H9 (cell line): ENCODE measurements around the gene LRPAP1. TPM values are rescaled to one million over a fixed set of nuclear protein-coding genes. Genes with fewer than 3 reads are reported as not detected.

Source experiments
- DNase-seq: peaks from one replicate; pipeline ENCODE4 v3.0.0-alpha.2; 2017
- H2AFZ ChIP-seq: one replicate; pipeline ENCODE4 v1.6.1; 2013; ENCODE audit warnings: mild to moderate bottlenecking, low read length, control low read depth, moderate library complexity
- H2AK5ac ChIP-seq: 2 replicates; pipeline ENCODE4 v1.6.1; 2013; ENCODE audit warnings: low read length, control low read depth, mixed read lengths; ENCODE audit not compliant: insufficient read length
- H2BK120ac ChIP-seq: one replicate; pipeline ENCODE4 v1.6.1; 2013; ENCODE audit warnings: low read depth, mild to moderate bottlenecking, low read length, control low read depth, inconsistent platforms; ENCODE audit not compliant: poor library complexity, severe bottlenecking
- H2BK12ac ChIP-seq: 2 replicates; pipeline ENCODE4 v1.6.1; 2013; ENCODE audit warnings: low read length, control low read depth, mixed read lengths, low read depth; ENCODE audit not compliant: insufficient read length
- H2BK15ac ChIP-seq: 2 replicates; pipeline ENCODE4 v1.6.1; 2013; ENCODE audit warnings: low read depth, low read length, control low read depth
- H2BK20ac ChIP-seq: one replicate; pipeline ENCODE4 v1.6.1; 2013; ENCODE audit warnings: low read depth, mild to moderate bottlenecking, low read length, control low read depth, inconsistent platforms; ENCODE audit not compliant: poor library complexity, severe bottlenecking
- H2BK5ac ChIP-seq: 2 replicates; pipeline ENCODE4 v1.6.1; 2013; ENCODE audit warnings: low read length, control low read depth, mixed read lengths; ENCODE audit not compliant: insufficient read length
- H3K14ac ChIP-seq: 2 replicates; pipeline ENCODE4 v1.6.1; 2013; ENCODE audit warnings: low read length, control low read depth; ENCODE audit not compliant: insufficient read depth
- H3K18ac ChIP-seq: 2 replicates; pipeline ENCODE4 v1.6.1; 2013; ENCODE audit warnings: low read depth, mild to moderate bottlenecking, mixed read lengths, low read length, control low read depth; ENCODE audit not compliant: insufficient read length
- H3K23ac ChIP-seq: 2 replicates; pipeline ENCODE4 v1.6.1; 2013; ENCODE audit warnings: low read length, control low read depth, mixed read lengths, low read depth; ENCODE audit not compliant: insufficient read length
- H3K23me2 ChIP-seq: 2 replicates; pipeline ENCODE4 v1.6.1; 2013; ENCODE audit warnings: low read depth, mild to moderate bottlenecking, mixed read lengths, low read length, control low read depth; ENCODE audit not compliant: insufficient read length, poor library complexity, severe bottlenecking
- H3K27ac ChIP-seq: 2 replicates; pipeline ENCODE4 v1.5.1; 2013; ENCODE audit warnings: low read length, control low read depth, mixed read lengths, low read depth; ENCODE audit not compliant: insufficient read length
- H3K27me3 ChIP-seq: 2 replicates; pipeline ENCODE4 v1.6.1; 2013; ENCODE audit warnings: low read length, control low read depth, inconsistent platforms; ENCODE audit not compliant: insufficient read depth
- H3K4ac ChIP-seq: 2 replicates; pipeline ENCODE4 v1.6.1; 2013; ENCODE audit warnings: low read depth, mild to moderate bottlenecking, control low read depth, inconsistent platforms, low read length, moderate library complexity
- H3K4me1 ChIP-seq: 2 replicates; pipeline ENCODE4 v1.6.1; 2013; ENCODE audit warnings: low read length, control low read depth, inconsistent platforms; ENCODE audit not compliant: insufficient read depth
- H3K4me2 ChIP-seq: 2 replicates; pipeline ENCODE4 v1.6.1; 2013; ENCODE audit warnings: low read length, control low read depth, mixed read lengths; ENCODE audit not compliant: insufficient read length, insufficient read depth
- H3K56ac ChIP-seq: 2 replicates; pipeline ENCODE4 v1.6.1; 2013; ENCODE audit warnings: low read depth, mild to moderate bottlenecking, mixed read lengths, low read length, control low read depth; ENCODE audit not compliant: insufficient read length
- H3K79me1 ChIP-seq: 2 replicates; pipeline ENCODE4 v1.6.1; 2013; ENCODE audit warnings: low read depth, mild to moderate bottlenecking, moderate library complexity, low read length, control low read depth, inconsistent platforms; ENCODE audit not compliant: insufficient read depth, poor library complexity, severe bottlenecking
- H3K79me2 ChIP-seq: 2 replicates; pipeline ENCODE4 v1.6.1; 2013; ENCODE audit warnings: low read length, control low read depth, inconsistent platforms; ENCODE audit not compliant: insufficient read depth
- H3K9ac ChIP-seq: 2 replicates; pipeline ENCODE4 v1.6.1; 2013; ENCODE audit warnings: low read length, control low read depth, mixed read lengths; ENCODE audit not compliant: insufficient read length; ENCODE audit errors: extremely low read depth
- H3K9me3 ChIP-seq: one replicate; pipeline ENCODE4 v1.6.1; 2013; ENCODE audit warnings: low read depth, low read length, inconsistent platforms; ENCODE audit not compliant: control insufficient read depth
- H3T11ph ChIP-seq: one replicate; pipeline ENCODE4 v1.6.1; 2013; ENCODE audit warnings: mild to moderate bottlenecking, low read length, control low read depth, inconsistent platforms
- H4K20me1 ChIP-seq: one replicate; pipeline ENCODE4 v1.6.1; 2013; ENCODE audit not compliant: control insufficient read depth, insufficient read length, insufficient read depth
- H4K5ac ChIP-seq: 2 replicates; pipeline ENCODE4 v1.6.1; 2013; ENCODE audit warnings: low read depth, mild to moderate bottlenecking, mixed read lengths, low read length, control low read depth; ENCODE audit not compliant: insufficient read length
- H4K8ac ChIP-seq: replicated peaks from 2 replicates; pipeline ENCODE4 v1.6.1; 2013; ENCODE audit warnings: low read length, control low read depth, mixed read lengths, low read depth; ENCODE audit not compliant: insufficient read length
- H4K91ac ChIP-seq: 2 replicates; pipeline ENCODE4 v1.6.1; 2013; ENCODE audit warnings: low read depth, mild to moderate bottlenecking, moderate library complexity, mixed read lengths, low read length, control low read depth; ENCODE audit not compliant: insufficient read length
- H3K27ac Mint-ChIP-seq, 3 experiments: 2 replicates in 2 of 3; 3 replicates in 1 of 3; pipeline ENCODE4 v1.8.0; 2020 to 2021; ENCODE audit warnings: mixed read lengths in 3 of 3, mild to moderate bottlenecking in 1 of 3, moderate library complexity in 1 of 3
- H3K27me3 Mint-ChIP-seq: 2 replicates; pipeline ENCODE4 v1.8.0; 2021; ENCODE audit warnings: low read depth, mild to moderate bottlenecking, moderate library complexity, mixed read lengths
- H3K36me3 Mint-ChIP-seq, 3 experiments: 2 replicates in 2 of 3; 3 replicates in 1 of 3; pipeline ENCODE4 v1.8.0; 2020 to 2021; ENCODE audit warnings: low read depth in 3 of 3, mixed read lengths in 3 of 3; ENCODE audit not compliant: insufficient read depth in 1 of 3
- H3K4me1 Mint-ChIP-seq, 2 experiments: 2 replicates each; pipeline ENCODE4 v1.8.0; 2020; ENCODE audit warnings: mixed read lengths in 2 of 2
- H3K4me3 Mint-ChIP-seq, 2 experiments: 2 replicates in 1 of 2; 3 replicates in 1 of 2; pipeline ENCODE4 v1.8.0; 2020 to 2021; ENCODE audit warnings: mild to moderate bottlenecking in 2 of 2, mixed read lengths in 2 of 2, moderate library complexity in 1 of 2
- H3K9me3 Mint-ChIP-seq, 2 experiments: 2 replicates in 1 of 2; 3 replicates in 1 of 2; pipeline ENCODE4 v1.8.0; 2020; ENCODE audit warnings: mild to moderate bottlenecking in 2 of 2, mixed read lengths in 2 of 2, moderate library complexity in 1 of 2
- CTCF ChIP-seq: fragments of 200-600 bp; sonication (generic); conservative IDR thresholded peaks from 3 replicates; pipeline ENCODE4 v1.8.0; 2021; ENCODE audit warnings: antibody characterized with exemption, mild to moderate bottlenecking
- WGBS: extraction: QIAGEN DNeasy Blood & Tissue Kit; methylation state at CpG from one replicate; pipeline ENCODE4 v1.1.7; 2013; ENCODE audit warnings: missing lambda C conversion rate, low lambda C conversion rate, mixed read lengths; ENCODE audit not compliant: insufficient read length; ENCODE audit errors: extremely low coverage; 5-methylcytosine and 5-hydroxymethylcytosine counted together
- total RNA-seq: library from RNA; stranded (reverse); gene quantifications from 2 replicates; pipeline ENCODE4 v1.2.1, GENCODE V29; 2021

Gene LRPAP1
- total RNA-seq, 1 experiment from 2014 or later, result 85.9 TPM

GRCh38 chr4:3476341-3476747 lies 55.9 kb downstream of the LRPAP1 start:
- no peak overlapping the region for H4K8ac ChIP-seq
- no peak for TF ChIP-seq CTCF
- H3K36me3 Mint-ChIP-seq, result no peaks in the 10 kb centered on the region
- no peaks in the 10 kb centered on the region for H3K79me2 ChIP-seq
- H2AK5ac ChIP-seq, result no peak overlapping the region
- no peaks in the 10 kb centered on the region for H3K79me1 ChIP-seq
- no peak overlapping the region for H3K23ac ChIP-seq
- H3K4me1 Mint-ChIP-seq, result peaks cover 9 to 17% of the 10 kb centered on the region in 2 experiments
- no peak overlapping the region for H3K4me3 Mint-ChIP-seq
- no peak overlapping the region for H4K5ac ChIP-seq
- H3K23me2 ChIP-seq, result peaks cover 2% of the 10 kb centered on the region
- no peaks in the 10 kb centered on the region for H3K9me3 ChIP-seq
- no peak overlapping the region for H3K27ac Mint-ChIP-seq
- no peaks in the 10 kb centered on the region for H3K4me1 ChIP-seq
- H3K4me2 ChIP-seq, result no peak overlapping the region
- no peak overlapping the region for H3T11ph ChIP-seq
- no peak overlapping the region for H2BK12ac ChIP-seq
- DNase-seq, result no peak
- no peak overlapping the region for H2BK15ac ChIP-seq
- H2BK20ac ChIP-seq, result no peak overlapping the region
- no peak overlapping the region for H4K91ac ChIP-seq
- H2BK120ac ChIP-seq, result no peak overlapping the region
- H3K9me3 Mint-ChIP-seq, result no peaks in the 10 kb centered on the region
- no peak overlapping the region for H2BK5ac ChIP-seq
- H3K18ac ChIP-seq, result no peak overlapping the region
- no peak overlapping the region for H3K56ac ChIP-seq
- no peak overlapping the region for H2AFZ ChIP-seq
- WGBS, result no CpG with 5 or more reads among the region's 22 CpGs
- H3K4ac ChIP-seq, result no peak overlapping the region
- no peak overlapping the region for H3K14ac ChIP-seq
- H3K27me3 Mint-ChIP-seq, result peaks cover 89% of the 10 kb centered on the region
- H3K27ac ChIP-seq, result no peak overlapping the region
- H4K20me1 ChIP-seq, result no peaks in the 10 kb centered on the region
- H3K9ac ChIP-seq, result no peak overlapping the region
- no peaks in the 10 kb centered on the region; the same call in 1 of the 2 replicates for H3K27me3 ChIP-seq
